ENCODE measurements around the gene TIGAR. TPM values are rescaled to one million over a fixed set of nuclear protein-coding genes. Genes with fewer than 3 reads are reported as not detected.
A peak's percentile ranks its signal among the peaks of the same experiment; 100 is the strongest.

TIGAR gene
- total RNA-seq, 1 donor from 2014 or later, result 17.2 TPM

DNA sequence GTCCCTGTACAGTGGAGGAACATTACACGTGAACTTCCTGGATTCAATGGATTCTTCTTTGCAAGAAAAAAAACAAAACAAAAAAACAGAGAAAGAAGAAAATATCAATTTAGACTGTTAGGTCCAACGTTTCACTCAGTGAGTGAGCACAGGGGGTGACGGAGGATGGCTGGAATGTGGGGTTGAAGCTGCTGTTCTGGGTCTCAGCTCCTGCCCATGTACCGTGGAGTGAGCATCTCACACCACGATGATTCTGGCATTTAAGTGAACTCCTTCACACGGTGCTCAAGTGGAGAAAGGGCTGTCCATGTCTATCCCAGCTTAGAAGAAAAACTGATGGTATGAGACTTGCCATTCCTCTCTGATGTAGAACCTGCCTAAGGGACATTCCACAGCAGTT, 24.3 kb upstream of the TIGAR start:
- TF ChIP-seq, protein P1, sequence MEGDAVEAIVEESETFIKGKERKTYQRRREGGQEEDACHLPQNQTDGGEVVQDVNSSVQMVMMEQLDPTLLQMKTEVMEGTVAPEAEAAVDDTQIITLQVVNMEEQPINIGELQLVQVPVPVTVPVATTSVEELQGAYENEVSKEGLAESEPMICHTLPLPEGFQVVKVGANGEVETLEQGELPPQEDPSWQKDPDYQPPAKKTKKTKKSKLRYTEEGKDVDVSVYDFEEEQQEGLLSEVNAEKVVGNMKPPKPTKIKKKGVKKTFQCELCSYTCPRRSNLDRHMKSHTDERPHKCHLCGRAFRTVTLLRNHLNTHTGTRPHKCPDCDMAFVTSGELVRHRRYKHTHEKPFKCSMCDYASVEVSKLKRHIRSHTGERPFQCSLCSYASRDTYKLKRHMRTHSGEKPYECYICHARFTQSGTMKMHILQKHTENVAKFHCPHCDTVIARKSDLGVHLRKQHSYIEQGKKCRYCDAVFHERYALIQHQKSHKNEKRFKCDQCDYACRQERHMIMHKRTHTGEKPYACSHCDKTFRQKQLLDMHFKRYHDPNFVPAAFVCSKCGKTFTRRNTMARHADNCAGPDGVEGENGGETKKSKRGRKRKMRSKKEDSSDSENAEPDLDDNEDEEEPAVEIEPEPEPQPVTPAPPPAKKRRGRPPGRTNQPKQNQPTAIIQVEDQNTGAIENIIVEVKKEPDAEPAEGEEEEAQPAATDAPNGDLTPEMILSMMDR (conservative IDR thresholded peaks at IDR 0.05), result no peak
- Mint-ChIP-seq H3K36me3 (peaks cover 69% of the 10 kb centered on the region), H3K27me3 (no peaks in the 10 kb centered on the region), H3K9me3 (no peaks in the 10 kb centered on the region), H3K27ac (no peak overlapping the region), H3K4me3 (no peak overlapping the region), H3K4me1 (ENCODE audit: unreplicated experiment) (no peaks in the 10 kb centered on the region)
- DNase-seq (ENCODE audit: extremely low spot score, unreplicated experiment), result no peak

DNA sequence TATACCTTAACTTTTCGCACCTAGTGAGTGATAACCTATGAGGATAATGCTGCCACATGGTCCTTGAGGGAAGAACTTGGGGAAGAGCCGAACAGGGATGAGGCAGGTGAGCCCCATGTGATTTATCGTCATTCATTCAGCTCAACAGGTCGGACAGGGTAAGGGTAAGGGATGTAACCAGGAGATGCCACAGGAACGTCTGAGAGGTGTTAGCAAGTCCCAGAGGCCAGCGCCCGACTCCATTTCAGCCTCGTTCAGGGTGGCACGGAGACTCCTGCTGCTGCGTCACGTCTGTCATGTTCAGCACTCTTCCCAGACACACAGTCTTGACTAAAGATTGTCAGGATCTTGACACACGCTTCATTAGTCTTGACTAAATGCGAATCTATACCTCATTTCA, 23.4 kb upstream of the TIGAR start:
- no peak for DNase-seq (ENCODE audit: extremely low spot score, unreplicated experiment)

DNA sequence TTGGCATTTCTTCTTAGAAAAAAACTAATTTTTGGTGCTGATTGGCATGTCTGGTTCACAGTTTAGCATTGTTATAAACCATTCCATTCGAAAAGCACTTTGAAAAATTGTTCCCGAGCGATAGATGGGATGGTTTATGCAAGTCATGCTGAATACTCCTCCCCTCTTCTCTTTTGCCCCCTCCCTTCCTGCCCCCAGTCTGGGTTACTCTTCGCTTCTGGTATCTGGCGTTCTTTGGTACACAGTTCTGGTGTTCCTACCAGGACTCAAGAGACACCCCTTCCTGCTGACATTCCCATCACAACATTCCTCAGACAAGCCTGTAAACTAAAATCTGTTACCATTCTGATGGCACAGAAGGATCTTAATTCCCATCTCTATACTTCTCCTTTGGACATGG, 20.1 kb upstream of the TIGAR start:
- TF ChIP-seq, protein P1 (conservative IDR thresholded peaks at IDR 0.05), result no peak
- no peak overlapping the region for H3K27ac Mint-ChIP-seq
- H3K36me3 Mint-ChIP-seq, result peaks cover 64% of the 10 kb centered on the region
- H3K4me1 Mint-ChIP-seq (ENCODE audit: unreplicated experiment), result no peaks in the 10 kb centered on the region
- H3K27me3 Mint-ChIP-seq, result no peaks in the 10 kb centered on the region
- no peak overlapping the region for H3K4me3 Mint-ChIP-seq
- H3K9me3 Mint-ChIP-seq, result no peaks in the 10 kb centered on the region
- no peak for DNase-seq (ENCODE audit: extremely low spot score, unreplicated experiment)

More for the DNA sequence above, 23.4 kb upstream of the TIGAR start:
- no peak overlapping the region for H3K4me3 Mint-ChIP-seq
- TF ChIP-seq, protein P1 (conservative IDR thresholded peaks at IDR 0.05), result no peak
- H3K27me3 Mint-ChIP-seq, result no peaks in the 10 kb centered on the region
- H3K27ac Mint-ChIP-seq, result no peak overlapping the region
- no peaks in the 10 kb centered on the region for H3K4me1 Mint-ChIP-seq (ENCODE audit: unreplicated experiment)
- peaks cover 70% of the 10 kb centered on the region for H3K36me3 Mint-ChIP-seq
- H3K9me3 Mint-ChIP-seq, result no peaks in the 10 kb centered on the region

DNA sequence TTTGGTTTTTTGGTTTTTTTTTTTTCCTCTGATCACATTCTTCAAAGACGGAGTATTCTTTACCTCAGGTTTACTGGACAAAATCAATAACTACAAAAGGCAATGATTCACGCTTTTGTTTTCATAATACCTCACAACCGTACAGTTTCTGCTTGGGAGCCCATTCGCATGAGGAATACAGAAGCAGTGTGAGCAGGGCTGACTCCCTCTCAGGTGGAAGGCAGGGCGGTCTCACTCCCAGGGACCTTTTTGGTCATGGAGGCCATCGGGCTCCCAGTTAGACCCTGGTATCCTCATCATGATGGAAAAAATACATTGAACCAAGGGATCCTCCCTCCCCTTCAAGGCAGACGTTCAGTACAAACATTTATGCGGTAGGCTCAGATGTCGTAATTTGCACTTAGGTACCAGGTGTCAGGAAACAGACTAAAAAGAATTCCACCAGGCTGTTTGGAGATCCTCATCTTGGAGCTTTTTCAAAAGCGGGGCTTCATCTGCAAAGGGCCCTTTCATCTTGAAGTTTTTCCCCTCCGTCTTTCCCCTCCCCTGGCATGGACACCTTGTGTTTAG, 19.0 kb upstream of the TIGAR start:
- DNase-seq (ENCODE audit: extremely low spot score, unreplicated experiment), result no peak
- TF ChIP-seq, protein P1 (conservative IDR thresholded peaks at IDR 0.05), result no peak
- Mint-ChIP-seq H3K4me3 (no peak overlapping the region), H3K27ac (peak overlapping the region; percentile 35), H3K4me1 (ENCODE audit: unreplicated experiment) (peaks cover 7% of the 10 kb centered on the region), H3K36me3 (peaks cover 56% of the 10 kb centered on the region), H3K9me3 (no peaks in the 10 kb centered on the region), H3K27me3 (no peaks in the 10 kb centered on the region)

DNA sequence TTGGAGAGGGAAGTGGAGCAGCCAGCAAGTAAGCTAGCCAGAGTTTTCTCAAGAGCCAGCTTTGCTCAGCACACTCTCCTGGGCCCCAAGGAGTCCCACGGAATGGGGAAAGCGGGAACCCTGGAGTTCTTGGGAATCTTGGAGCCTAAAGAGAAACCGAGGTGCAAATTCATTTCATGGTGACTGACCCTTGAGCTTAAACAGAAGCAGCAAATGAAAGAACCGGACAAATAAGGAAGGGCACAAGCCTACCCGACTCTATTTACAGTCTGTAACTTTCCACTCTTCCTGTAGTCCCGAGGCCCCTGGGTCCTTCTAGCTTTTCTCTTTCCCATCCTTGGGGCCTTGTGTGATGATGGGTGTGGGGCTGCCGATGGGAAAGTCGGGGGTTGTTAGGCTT, 18.1 kb upstream of the TIGAR start:
- Mint-ChIP-seq H3K9me3 (no peaks in the 10 kb centered on the region), H3K36me3 (peaks cover 55% of the 10 kb centered on the region), H3K27me3 (no peaks in the 10 kb centered on the region), H3K27ac (no peak overlapping the region), H3K4me1 (ENCODE audit: unreplicated experiment) (peaks cover 13% of the 10 kb centered on the region), H3K4me3 (no peak overlapping the region)
- TF ChIP-seq, protein P1 (conservative IDR thresholded peaks at IDR 0.05), result no peak
- no peak for DNase-seq (ENCODE audit: extremely low spot score, unreplicated experiment)

DNA sequence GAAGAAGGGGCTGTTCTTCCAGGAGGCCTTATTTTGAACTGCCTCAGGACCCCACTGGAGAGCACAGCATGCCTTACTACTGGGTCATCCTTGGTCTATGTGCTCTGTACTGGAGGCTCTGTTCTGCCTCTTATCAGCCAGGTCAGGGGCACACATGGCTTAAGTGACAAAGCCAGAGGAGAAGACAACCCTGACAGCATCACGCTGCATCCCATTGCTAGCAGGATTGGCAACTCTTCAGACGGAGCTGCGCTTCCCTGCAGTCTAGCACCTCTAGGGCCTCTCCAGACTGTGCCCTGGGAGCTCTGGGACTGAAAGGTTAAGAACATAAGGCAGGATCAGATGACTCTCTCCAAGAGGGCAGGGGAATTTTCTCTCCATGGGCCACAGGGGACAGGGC, 17.3 kb upstream of the TIGAR start:
- TF ChIP-seq, protein P1 (conservative IDR thresholded peaks at IDR 0.05), result no peak
- H3K4me3 Mint-ChIP-seq, result no peak overlapping the region
- peak overlapping the region; percentile 41 for H3K27ac Mint-ChIP-seq
- H3K9me3 Mint-ChIP-seq, result no peaks in the 10 kb centered on the region
- DNase-seq (ENCODE audit: extremely low spot score, unreplicated experiment), result no peak
- H3K4me1 Mint-ChIP-seq (ENCODE audit: unreplicated experiment), result peaks cover 20% of the 10 kb centered on the region
- peaks cover 50% of the 10 kb centered on the region for H3K36me3 Mint-ChIP-seq
- no peaks in the 10 kb centered on the region for H3K27me3 Mint-ChIP-seq
